Sigmoid colon (tissue), 7 donors: ENCODE measurements around the gene ACLY. TPM values are rescaled to one million over a fixed set of nuclear protein-coding genes. Genes with fewer than 3 reads are reported as not detected.
A peak's percentile ranks its signal among the peaks of the same experiment; 100 is the strongest.

Experiments
- DNase-seq: peaks from one replicate; pipeline ENCODE4 v3.0.0-alpha.2; 2019
- H3K27ac ChIP-seq, 4 donors: fragments of 200-600 bp; sonication (generic); one replicate each; pipeline ENCODE4 v1.5.1; 2016 to 2019; ENCODE audit warnings: mild to moderate bottlenecking in 1 of 4
- H3K27me3 ChIP-seq, 3 donors: fragments of 200-600 bp; sonication (generic); one replicate each; pipeline ENCODE4 v1.5.1; 2019; ENCODE audit warnings: mild to moderate bottlenecking in 1 of 3
- H3K36me3 ChIP-seq, 4 donors: fragments of 200-600 bp; sonication (generic); one replicate each; pipeline ENCODE4 v1.5.1; 2016 to 2019
- H3K4me1 ChIP-seq, 4 donors: fragments of 200-600 bp; sonication (generic); one replicate each; pipeline ENCODE4 v1.5.1; 2017 to 2019
- H3K4me3 ChIP-seq, 4 donors: fragments of 200-600 bp; sonication (generic); one replicate each; pipeline ENCODE4 v1.5.1; 2017 to 2019; ENCODE audit warnings: mild to moderate bottlenecking in 2 of 4, moderate library complexity in 1 of 4
- H3K9me3 ChIP-seq, 4 donors: fragments of 200-600 bp in 3 of 4; sonication (generic) in 3 of 4; one replicate each; pipeline versions ENCODE4 v1.5.1 to v1.6.1; 2013 to 2019
- EP300 ChIP-seq, 4 donors: sonication (generic); formaldehyde crosslinking; IDR thresholded peaks; one replicate each; pipeline ENCODE4 v1.6.1; 2017; ENCODE audit warnings: antibody characterized with exemption in 4 of 4
- POLR2A ChIP-seq, 2 donors: fragments of 450-650 bp; IDR thresholded peaks; one replicate each; pipeline ENCODE4 v1.6.1; 2016; ENCODE audit warnings: antibody characterized with exemption in 2 of 2, mild to moderate bottlenecking in 2 of 2, moderate library complexity in 2 of 2
- POLR2AphosphoS5 ChIP-seq, 4 donors: sonication (generic); formaldehyde crosslinking; IDR thresholded peaks; one replicate each; pipeline ENCODE4 v1.6.1; 2017; ENCODE audit warnings: antibody characterized with exemption in 4 of 4
- WGBS, 2 donors: extraction: QIAGEN DNeasy Blood & Tissue Kit; methylation state at CpG; one replicate each; pipeline ENCODE4 v1.1.7; 2013; 5-methylcytosine and 5-hydroxymethylcytosine counted together
- intact Hi-C: fragments of 100-400 bp; cut with DNase I; formaldehyde crosslinking; loops from one replicate; pipeline ENCODE4 v1.15.1; 2023
- polyA plus RNA-seq, 3 donors: library from polyadenylated mRNA; stranded (reverse); fragments of 200-250 nt; gene quantifications; one replicate each; pipeline ENCODE4 v1.2.3, GENCODE V29; 2013
- total RNA-seq, 4 donors: library from RNA; depleted of rRNA; stranded (reverse); fragments of >200 nt; gene quantifications; one replicate each; pipeline ENCODE4 v1.1.0, GENCODE V29; 2016
- TF ChIP-seq, protein P1 (sequence below), 4 experiments: fragments of 450-650 bp in 3 of 4; fragments of 200-600 bp in 1 of 4; IDR thresholded peaks; one replicate each; pipeline ENCODE4 v1.5.1; 2016 to 2019; ENCODE audit warnings: antibody characterized with exemption in 4 of 4, mild to moderate bottlenecking in 3 of 4, moderate library complexity in 2 of 4
- donor health status: healthy with polysubstance abuse.
- donor health status: Bipolar disorder and iron deficiency.
- donor health status: healthy.

ACLY gene
- total and polyA plus RNA-seq, 7 donors, result 27.0 to 56.2 (median 41.0) TPM

DNA sequence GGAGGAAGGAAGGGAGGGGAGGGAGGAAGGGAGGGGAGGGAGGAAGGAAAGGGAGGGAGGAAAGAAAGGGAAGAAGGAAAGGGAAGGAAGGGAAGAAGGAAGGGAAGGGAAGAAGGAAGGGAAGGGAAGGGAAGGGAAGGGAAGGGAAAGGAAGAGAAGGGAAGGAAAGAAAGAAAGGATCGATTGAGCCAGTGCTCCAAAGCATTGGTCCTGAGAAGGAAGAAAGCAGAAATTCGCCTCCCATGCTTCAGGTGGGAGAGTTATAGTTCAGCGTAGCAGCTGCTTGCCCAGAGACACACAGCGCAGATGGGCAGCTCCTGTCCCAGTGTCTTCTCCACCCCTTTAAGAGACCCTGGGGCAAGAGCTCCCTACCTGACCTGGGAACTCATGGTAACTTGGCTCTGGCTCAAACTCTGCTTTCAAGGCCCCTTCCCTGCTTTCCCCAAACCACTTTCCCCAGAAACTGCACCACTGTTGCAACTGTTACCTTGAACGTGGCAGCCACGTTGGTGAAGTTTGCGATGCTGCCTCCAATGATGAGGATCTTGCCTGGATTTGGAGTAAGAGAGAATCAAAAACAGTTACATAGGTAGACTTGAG is 14.4 kb downstream of the ACLY start:
- H3K27me3 ChIP-seq, result no peaks in the 10 kb centered on the region
- TF ChIP-seq EP300 (IDR thresholded peaks at IDR 0.05) (no peak), POLR2A (IDR thresholded peaks at IDR 0.05) (no peak), POLR2AphosphoS5 (IDR thresholded peaks at IDR 0.05) (no peak)
- TF ChIP-seq, protein P1, sequence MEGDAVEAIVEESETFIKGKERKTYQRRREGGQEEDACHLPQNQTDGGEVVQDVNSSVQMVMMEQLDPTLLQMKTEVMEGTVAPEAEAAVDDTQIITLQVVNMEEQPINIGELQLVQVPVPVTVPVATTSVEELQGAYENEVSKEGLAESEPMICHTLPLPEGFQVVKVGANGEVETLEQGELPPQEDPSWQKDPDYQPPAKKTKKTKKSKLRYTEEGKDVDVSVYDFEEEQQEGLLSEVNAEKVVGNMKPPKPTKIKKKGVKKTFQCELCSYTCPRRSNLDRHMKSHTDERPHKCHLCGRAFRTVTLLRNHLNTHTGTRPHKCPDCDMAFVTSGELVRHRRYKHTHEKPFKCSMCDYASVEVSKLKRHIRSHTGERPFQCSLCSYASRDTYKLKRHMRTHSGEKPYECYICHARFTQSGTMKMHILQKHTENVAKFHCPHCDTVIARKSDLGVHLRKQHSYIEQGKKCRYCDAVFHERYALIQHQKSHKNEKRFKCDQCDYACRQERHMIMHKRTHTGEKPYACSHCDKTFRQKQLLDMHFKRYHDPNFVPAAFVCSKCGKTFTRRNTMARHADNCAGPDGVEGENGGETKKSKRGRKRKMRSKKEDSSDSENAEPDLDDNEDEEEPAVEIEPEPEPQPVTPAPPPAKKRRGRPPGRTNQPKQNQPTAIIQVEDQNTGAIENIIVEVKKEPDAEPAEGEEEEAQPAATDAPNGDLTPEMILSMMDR (IDR thresholded peaks at IDR 0.05), result no peak
- peaks cover 20 to 98% (median 57%) of the 10 kb centered on the region in 4 donors for H3K36me3 ChIP-seq
- 93 to 96% methylated on average over 7 of the region's 7 CpGs for WGBS, 2 donors
- DNase-seq, result no peak
- no peaks in the 10 kb centered on the region for H3K9me3 ChIP-seq
- no peak overlapping the region for H3K27ac ChIP-seq
- intact Hi-C loops, result no loop called here
- H3K4me3 ChIP-seq, result no peak overlapping the region
- H3K4me1 ChIP-seq, result no peaks in the 10 kb centered on the region

DNA sequence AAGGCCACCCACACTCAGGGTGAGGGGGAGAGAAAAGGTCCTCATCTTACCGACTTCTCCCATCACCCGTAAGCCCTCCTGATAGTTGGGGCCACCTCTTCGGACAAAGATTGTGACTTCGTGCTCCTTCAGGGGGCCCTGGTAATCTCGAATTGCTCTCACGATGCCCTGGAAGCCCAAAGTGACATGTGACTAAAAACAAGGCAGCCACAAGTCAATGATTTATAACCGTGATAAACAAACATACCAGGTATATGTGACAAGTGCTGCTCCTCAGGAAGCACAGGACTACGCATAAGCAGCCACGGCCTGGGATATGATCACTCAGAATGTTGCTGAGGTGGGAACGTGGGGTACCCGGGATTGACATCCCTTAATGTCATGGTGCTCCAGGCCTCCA is 17.1 kb downstream of the ACLY start:
- Histone ChIP-seq H3K36me3 (peaks cover 17 to 96% (median 66%) of the 10 kb centered on the region in 4 donors), H3K4me1 (no peaks in the 10 kb centered on the region), H3K4me3 (no peak overlapping the region), H3K27me3 (no peaks in the 10 kb centered on the region), H3K9me3 (no peaks in the 10 kb centered on the region), H3K27ac (no peak overlapping the region)
- no peak for DNase-seq
- intact Hi-C loops, result no loop called here
- 82 to 84% methylated on average over 11 of the region's 11 CpGs for WGBS, 2 donors
- TF ChIP-seq POLR2AphosphoS5 (IDR thresholded peaks at IDR 0.05) (no peak), EP300 (IDR thresholded peaks at IDR 0.05) (no peak), POLR2A (IDR thresholded peaks at IDR 0.05) (no peak)
- TF ChIP-seq, protein P1 (IDR thresholded peaks at IDR 0.05), result no peak

DNA sequence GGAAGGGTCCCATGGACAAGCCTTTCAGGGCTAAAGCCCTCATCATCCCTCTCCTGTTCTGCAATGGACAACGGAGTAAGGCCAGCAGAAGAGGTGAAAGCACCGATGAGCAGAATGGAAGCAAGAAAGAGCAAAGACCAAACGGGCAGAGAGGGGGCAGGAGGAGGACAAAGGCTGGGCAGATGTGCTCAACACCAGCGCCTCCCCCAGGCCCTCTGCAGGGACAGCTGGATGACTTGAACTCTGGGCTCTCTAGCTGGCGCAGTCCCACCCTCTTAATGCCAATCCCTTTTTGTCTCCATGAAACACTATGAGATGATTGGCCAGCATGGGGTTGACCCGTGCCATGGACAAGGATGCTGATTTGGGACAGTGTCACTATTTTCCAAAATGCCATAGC is 22.0 kb downstream of the ACLY start:
- Histone ChIP-seq H3K27ac (no peak overlapping the region), H3K9me3 (no peaks in the 10 kb centered on the region), H3K36me3 (peaks cover 7 to 96% (median 59%) of the 10 kb centered on the region in 4 donors), H3K27me3 (no peaks in the 10 kb centered on the region), H3K4me1 (peaks cover 0 to 17% (median 10%) of the 10 kb centered on the region in 4 donors), H3K4me3 (no peak overlapping the region)
- intact Hi-C loops, result no loop called here
- DNase-seq, result no peak
- TF ChIP-seq POLR2AphosphoS5 (IDR thresholded peaks at IDR 0.05) (no peak), POLR2A (IDR thresholded peaks at IDR 0.05) (no peak), EP300 (IDR thresholded peaks at IDR 0.05) (no peak)
- TF ChIP-seq, protein P1 (IDR thresholded peaks at IDR 0.05), result no peak
- 91 to 94% methylated on average over 6 of the region's 6 CpGs for WGBS, 2 donors

DNA sequence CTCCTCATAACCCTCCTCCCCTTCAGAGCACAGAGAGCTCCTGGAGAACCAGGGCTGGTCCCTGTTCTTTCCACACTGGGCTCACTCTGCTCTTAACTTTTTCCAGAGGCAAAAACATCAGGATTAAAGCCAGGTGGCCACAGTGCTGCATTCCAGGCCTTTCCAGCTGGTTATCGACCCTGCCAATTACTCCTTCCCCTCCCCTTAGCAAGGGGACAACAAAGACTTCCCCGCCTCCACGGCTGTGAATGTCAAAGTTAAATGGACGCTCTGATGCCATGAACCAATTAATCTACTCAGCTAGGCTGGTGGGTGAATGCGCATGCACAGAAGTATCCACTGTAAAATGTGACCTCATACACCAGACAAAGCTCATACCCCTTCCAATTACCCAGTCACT is 23.1 kb downstream of the ACLY start:
- DNase-seq, result peak; percentile 85
- 74 to 80% methylated on average over 5 of the region's 5 CpGs for WGBS, 2 donors
- H3K27me3 ChIP-seq, result no peaks in the 10 kb centered on the region
- H3K9me3 ChIP-seq, result no peaks in the 10 kb centered on the region
- peak overlapping the region; percentile 57 to 65 (median 61) for H3K27ac ChIP-seq
- TF ChIP-seq EP300 (IDR thresholded peaks at IDR 0.05) (no peak), POLR2AphosphoS5 (IDR thresholded peaks at IDR 0.05) (peak in 3 of 4 donors; percentile 3 to 33 (median 13))
- H3K4me3 ChIP-seq, result no peak overlapping the region
- peaks cover 0 to 17% (median 10%) of the 10 kb centered on the region in 4 donors for H3K4me1 ChIP-seq
- H3K36me3 ChIP-seq, result peaks cover 4 to 96% (median 57%) of the 10 kb centered on the region in 4 donors
- intact Hi-C loops, result no loop called here

DNA sequence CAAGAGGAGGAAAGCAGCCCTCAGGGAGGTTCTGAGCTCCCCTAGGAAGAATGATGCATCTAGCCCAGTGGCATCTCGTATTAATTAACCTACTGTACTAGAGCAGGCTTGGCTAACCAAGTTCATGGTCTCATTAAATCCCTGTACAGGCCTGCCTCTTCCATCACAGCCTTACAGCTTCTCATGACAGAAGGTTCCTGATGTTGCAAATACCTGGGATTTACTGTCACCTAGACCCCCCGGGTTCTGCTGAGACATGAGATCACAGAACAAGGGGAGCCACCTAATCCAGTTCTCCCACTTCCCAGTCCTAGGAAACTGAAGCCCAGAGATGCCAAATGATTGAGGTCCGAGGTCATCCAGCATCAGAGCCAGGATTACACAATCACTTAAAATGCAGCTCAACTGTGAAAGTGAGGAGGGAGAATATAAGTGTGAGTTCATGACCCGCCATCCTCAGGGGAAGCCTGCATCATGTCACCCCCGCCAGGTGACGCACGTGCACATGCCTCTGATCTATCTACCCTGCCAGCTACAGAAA is 23.9 kb downstream of the ACLY start:
- TF ChIP-seq POLR2A (IDR thresholded peaks at IDR 0.05), result no peak
- TF ChIP-seq POLR2AphosphoS5 (IDR thresholded peaks at IDR 0.05), result peak in 3 of 4 donors; percentile 37 to 45 (median 38)
- peak in 1 of 4 donors; percentile 2 for TF ChIP-seq EP300 (IDR thresholded peaks at IDR 0.05)
- Histone ChIP-seq H3K4me1 (peaks cover 0 to 17% (median 10%) of the 10 kb centered on the region in 4 donors), H3K27me3 (no peaks in the 10 kb centered on the region), H3K36me3 (peaks cover 4 to 96% (median 54%) of the 10 kb centered on the region in 4 donors), H3K4me3 (no peak overlapping the region), H3K27ac (peak overlapping the region; percentile 57 to 65 (median 61)), H3K9me3 (no peaks in the 10 kb centered on the region)
- WGBS, 2 donors, result 68 to 73% methylated on average over 7 of the region's 7 CpGs
- intact Hi-C loops, result no loop called here
- peak; percentile 85 for DNase-seq
